DMS 273 (cell line): ENCODE results near the gene CACNB2.
A peak's percentile ranks its signal among the peaks of the same experiment; 100 is the strongest.
"Not testable (repeated sequence)": the region's sequence is repeated elsewhere in the genome, so short reads cannot be mapped to it uniquely, and the experiment has no call there.

Experiments
- DNase-seq: peaks from one replicate; lab custom pipeline; 2025; ENCODE audit not compliant: unreplicated experiment; lab: John Stamatoyannopoulos, UW

CACNB2 gene

GRCh38 chr10:18557960-18558359 lies 417.7 kb downstream of the CACNB2 start:
- no peak for DNase-seq

- DNase-seq, result no peak
Observed at GRCh38 chr10:18561861-18562551, 421.8 kb downstream of the CACNB2 start.

- DNase-seq, result no peak
Observed at GRCh38 chr10:18563003-18563726, 422.9 kb downstream of the CACNB2 start.

- no peak for DNase-seq
Observed at GRCh38 chr10:18565006-18565405, 424.8 kb downstream of the CACNB2 start.

GRCh38 chr10:18566177-18566576 lies 426.0 kb downstream of the CACNB2 start:
- no peak for DNase-seq

- DNase-seq, result no peak
Observed at GRCh38 chr10:18567343-18567856, 427.2 kb downstream of the CACNB2 start.

- DNase-seq, result not testable (repeated sequence)
Observed at GRCh38 chr10:18570386-18570785, 430.2 kb downstream of the CACNB2 start.

- DNase-seq, result no peak
Observed at GRCh38 chr10:18571076-18571475, 430.9 kb downstream of the CACNB2 start.

GRCh38 chr10:18571780-18572179 lies 431.6 kb downstream of the CACNB2 start:
- no peak for DNase-seq

- DNase-seq, result no peak
Observed at GRCh38 chr10:18572959-18573561, 432.8 kb downstream of the CACNB2 start.

GRCh38 chr10:18576586-18576985 lies 436.4 kb downstream of the CACNB2 start:
- DNase-seq, result no peak

- DNase-seq, result no peak
Observed at GRCh38 chr10:18577823-18578685, 437.8 kb downstream of the CACNB2 start.

GRCh38 chr10:18582803-18583202 lies 442.6 kb downstream of the CACNB2 start:
- DNase-seq, result no peak

GRCh38 chr10:18583575-18584270 lies 443.5 kb downstream of the CACNB2 start:
- DNase-seq, result peak; percentile 3

GRCh38 chr10:18586637-18587036 lies 446.4 kb downstream of the CACNB2 start:
- DNase-seq, result not testable (repeated sequence)

- DNase-seq, result not testable (repeated sequence)
Observed at GRCh38 chr10:18591141-18591540, 450.9 kb downstream of the CACNB2 start.
